Fibroblast of lung (primary cell): Measurements from ENCODE around the gene SPATA9. TPM values are rescaled to one million over a fixed set of nuclear protein-coding genes. Genes with fewer than 3 reads are reported as not detected.

Source experiments
- DNase-seq, 2 donors: peaks; one replicate each; pipeline versions ENCODE4 v3.0.0 to v3.0.0-alpha.2; 2010; ENCODE audit warnings: low read depth in 2 of 2
- H2AFZ ChIP-seq: 2 replicates; pipeline ENCODE4 v1.5.1; 2012; ENCODE audit warnings: low read length, control low read depth, inconsistent platforms
- H3K27ac ChIP-seq: 2 replicates; pipeline ENCODE4 v1.5.1; 2011; ENCODE audit warnings: low read length, control low read depth; ENCODE audit not compliant: insufficient read depth
- H3K27me3 ChIP-seq: 2 replicates; pipeline ENCODE4 v1.5.1; 2011; ENCODE audit warnings: mild to moderate bottlenecking, low read length; ENCODE audit not compliant: control insufficient read depth, insufficient read depth
- H3K36me3 ChIP-seq: 2 replicates; pipeline ENCODE4 v1.5.1; 2011; ENCODE audit warnings: low read length; ENCODE audit not compliant: control insufficient read depth, insufficient read depth
- H3K4me1 ChIP-seq: 2 replicates; pipeline ENCODE4 v1.5.1; 2011; ENCODE audit warnings: low read length; ENCODE audit not compliant: control insufficient read depth, insufficient read depth; ENCODE audit errors: extremely low read depth
- H3K4me2 ChIP-seq: 2 replicates; pipeline ENCODE4 v1.5.1; 2011; ENCODE audit warnings: low read length, control low read depth; ENCODE audit not compliant: insufficient read depth; ENCODE audit errors: extremely low read depth
- H3K4me3 ChIP-seq, 4 experiments: fragments of 200-600 bp in 1 of 4; sonication (generic) in 1 of 4; replicated peaks in 1 of 4; 2 replicates each; pipeline ENCODE4 v1.5.1; 2011 to 2016; ENCODE audit warnings: low read length in 4 of 4, low read depth in 3 of 4, mild to moderate bottlenecking in 3 of 4, control low read depth in 2 of 4, inconsistent platforms in 1 of 4, mixed read lengths in 1 of 4; ENCODE audit not compliant: insufficient read depth in 1 of 4; ENCODE audit errors: control extremely low read depth in 1 of 4
- H3K79me2 ChIP-seq: 2 replicates; pipeline ENCODE4 v1.5.1; 2012; ENCODE audit warnings: mild to moderate bottlenecking, low read length, inconsistent platforms; ENCODE audit not compliant: control insufficient read depth, insufficient read depth
- H3K9ac ChIP-seq: 2 replicates; pipeline ENCODE4 v1.5.1; 2011; ENCODE audit warnings: mild to moderate bottlenecking, low read length, control low read depth; ENCODE audit not compliant: insufficient read depth
- H3K9me3 ChIP-seq: 2 replicates; pipeline ENCODE4 v1.5.1; 2012; ENCODE audit warnings: low read depth, low read length; ENCODE audit not compliant: control insufficient read depth, insufficient read depth
- H4K20me1 ChIP-seq: 2 replicates; pipeline ENCODE4 v1.5.1; 2011; ENCODE audit warnings: low read length; ENCODE audit not compliant: control insufficient read depth, insufficient read depth; ENCODE audit errors: extremely low read depth
- CTCF ChIP-seq, 2 donors: IDR thresholded peaks in 1 of 2; conservative IDR thresholded peaks in 1 of 2; 1 replicate in 1 of 2; 2 replicates in 1 of 2; pipeline ENCODE4 v1.5.1; 2011 to 2012; ENCODE audit warnings: low read length in 2 of 2, control low read depth in 1 of 2, inconsistent platforms in 1 of 2, low read depth in 1 of 2, mild to moderate bottlenecking in 1 of 2
- EZH2 ChIP-seq: IDR thresholded peaks from 2 replicates; pipeline ENCODE4 v1.5.1; 2012; ENCODE audit warnings: low read length, control low read depth, mild to moderate bottlenecking; ENCODE audit errors: missing control alignments
- polyA plus RNA-seq, 2 donors: library from polyadenylated mRNA; depleted of rRNA in 1 of 2; stranded (reverse) in 1 of 2; unstranded in 1 of 2; fragments of >200 nt; gene quantifications; 2 replicates each; pipeline ENCODE4 v1.2.1, GENCODE V29; 2011 to 2012; ENCODE audit warnings: missing spikeins in 1 of 2
- total RNA-seq: library from RNA; depleted of rRNA; stranded (reverse); fragments of >200 nt; gene quantifications from 2 replicates; pipeline ENCODE4 v1.2.1, GENCODE V29; 2014

SPATA9 gene
- total and polyA plus RNA-seq, 2 donors (not counting 1 experiment from before 2014, with no cell fraction given): 0.66 to 1.7 TPM

GRCh38 chr5:95726811-95727763 is 44.3 kb upstream of the SPATA9 start:
- Histone ChIP-seq H3K4me1 (peaks cover 26% of the 10 kb centered on the region), H4K20me1 (no peaks in the 10 kb centered on the region), H2AFZ (no peak overlapping the region)

GRCh38 chr5:95725937-95726810 is 43.4 kb upstream of the SPATA9 start:
- Histone ChIP-seq H3K36me3 (no peaks in the 10 kb centered on the region), H4K20me1 (no peaks in the 10 kb centered on the region), H3K9me3 (no peaks in the 10 kb centered on the region), H3K27ac (peak overlapping the region; percentile 50), H2AFZ (no peak overlapping the region), H3K9ac (peak overlapping the region; percentile 26), H3K4me2 (peak overlapping the region; percentile 73), H3K4me3 (peak overlapping the region; percentile 5 to 22 (median 14)), H3K27me3 (no peaks in the 10 kb centered on the region), H3K79me2 (peaks cover under 1% of the 10 kb centered on the region), H3K4me1 (peaks cover 26% of the 10 kb centered on the region)
- peak; percentile 62 to 70 for DNase-seq
- TF ChIP-seq EZH2: no peak
- no peak for TF ChIP-seq CTCF (conservative IDR thresholded peaks at IDR 0.05 in 1 of 2, IDR thresholded peaks at IDR 0.05 in 1 of 2; ENCODE audit: low read depth in 1 of 2, low read length in 2 of 2)

More at GRCh38 chr5:95726811-95727763, 44.3 kb upstream of the SPATA9 start:
- Histone ChIP-seq H3K9ac (no peak overlapping the region), H3K79me2 (peaks cover 9% of the 10 kb centered on the region), H3K9me3 (no peaks in the 10 kb centered on the region), H3K4me3 (peak overlapping the region in 1 of 4 experiments; percentile 5), H3K27me3 (no peaks in the 10 kb centered on the region), H3K27ac (peak overlapping the region; percentile 50), H3K4me2 (peak overlapping the region; percentile 73), H3K36me3 (no peaks in the 10 kb centered on the region)
- peak in 1 of 2 donors; percentile 7 for DNase-seq
- TF ChIP-seq EZH2 (no peak), CTCF (conservative IDR thresholded peaks at IDR 0.05 in 1 of 2, IDR thresholded peaks at IDR 0.05 in 1 of 2; ENCODE audit: low read depth in 1 of 2, low read length in 2 of 2) (no peak)
